DMS153 (cell line): ENCODE results near the gene CSN3.

Source experiments
- DNase-seq: peaks from one replicate; lab custom pipeline; 2025; lab: John Stamatoyannopoulos, UW

The CSN3 gene

DNA sequence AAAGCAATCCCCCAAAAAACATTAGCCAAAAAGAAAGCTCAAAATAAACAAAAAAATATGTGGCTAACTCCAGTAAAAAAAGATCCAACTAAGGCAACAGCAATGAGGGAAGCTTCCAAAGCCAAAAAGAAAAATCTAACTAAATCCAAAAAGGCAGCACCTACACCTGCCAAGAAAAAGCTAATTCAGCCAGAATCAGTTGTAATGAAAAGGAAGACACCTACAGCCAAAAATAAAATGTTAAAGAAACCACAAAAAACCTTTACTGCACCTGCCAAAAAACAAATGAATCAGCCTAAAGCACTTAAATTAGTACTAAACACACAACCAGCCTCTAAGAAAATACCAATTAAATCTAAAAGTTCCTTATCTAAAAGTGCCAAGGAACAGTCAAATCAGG lies 55.2 kb downstream of the CSN3 start:
- no peak for DNase-seq

DNA sequence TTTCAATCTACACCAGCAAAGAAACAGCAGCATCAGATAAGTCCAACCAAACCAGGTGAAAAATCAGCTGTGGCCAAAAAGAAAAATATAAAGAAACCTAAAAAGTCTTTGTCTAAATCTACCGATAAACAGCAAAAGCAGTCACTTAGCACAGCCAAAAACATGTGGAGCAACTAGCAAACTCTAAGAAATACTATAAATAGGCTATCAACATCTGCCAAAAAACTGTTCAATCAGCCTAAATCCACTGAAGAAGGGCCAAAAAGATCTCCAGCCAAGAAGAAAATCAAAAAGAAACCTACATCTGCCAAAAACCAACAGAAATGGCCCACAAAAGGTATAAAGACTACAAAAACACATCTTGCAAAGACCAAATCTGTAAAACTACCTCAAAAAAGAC lies 55.7 kb downstream of the CSN3 start:
- DNase-seq = no peak

DNA sequence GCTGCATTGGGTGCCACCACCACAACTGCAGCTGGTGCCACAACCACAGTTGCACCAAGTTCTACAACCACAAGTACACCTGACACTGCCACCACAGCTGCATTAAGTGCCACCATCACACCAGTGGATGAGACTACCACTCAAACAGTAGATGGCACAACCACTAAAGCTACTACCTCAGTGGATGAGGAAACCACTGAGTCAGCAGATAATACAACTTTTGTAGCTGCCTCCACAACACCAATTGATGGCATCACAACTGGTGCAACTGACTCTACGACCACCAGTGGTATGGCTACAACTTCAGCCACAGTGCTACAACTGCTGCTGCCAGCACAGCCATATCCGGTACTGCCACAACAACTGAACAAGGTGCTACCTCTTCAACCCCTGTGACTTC lies 57.2 kb downstream of the CSN3 start:
- no peak for DNase-seq

GRCh38 chr4:70300215-70300614 lies 57.8 kb downstream of the CSN3 start:
- no peak for DNase-seq
